Sciatic nerve (tissue), 2 donors: ENCODE results near the gene PATE3. TPM values are rescaled to one million over a fixed set of nuclear protein-coding genes. Genes with fewer than 3 reads are reported as not detected.

Source experiments
- ATAC-seq: fragments of 200-7000 bp; cut with Tn5 transposase; one replicate; pipeline ENCODE4 v1.9.1; 2020; ENCODE audit warnings: mild to moderate bottlenecking, moderate library complexity
- DNase-seq: peaks from one replicate; pipeline ENCODE4 v3.0.0-alpha.2; 2020; ENCODE audit warnings: low spot score
- intact Hi-C: fragments of 100-400 bp; cut with DNase I; formaldehyde crosslinking; loops from one replicate; pipeline ENCODE4 v1.14.2; 2022
- total RNA-seq: library from RNA; stranded (reverse); fragmentation: NEBNext Ultra II Directional; extraction: Animal tissue kit (Norgen Biotek cat#: 25700); gene quantifications from one replicate; pipeline ENCODE4 v1.2.1, GENCODE V29; 2021
- donor health status: DM: no; HTN: no; CAD: no.
- donor health status: DM: no; HTN: no; CAD: no.

PATE3 gene
- total RNA-seq, 1 donor from 2014 or later = not detected

DNA sequence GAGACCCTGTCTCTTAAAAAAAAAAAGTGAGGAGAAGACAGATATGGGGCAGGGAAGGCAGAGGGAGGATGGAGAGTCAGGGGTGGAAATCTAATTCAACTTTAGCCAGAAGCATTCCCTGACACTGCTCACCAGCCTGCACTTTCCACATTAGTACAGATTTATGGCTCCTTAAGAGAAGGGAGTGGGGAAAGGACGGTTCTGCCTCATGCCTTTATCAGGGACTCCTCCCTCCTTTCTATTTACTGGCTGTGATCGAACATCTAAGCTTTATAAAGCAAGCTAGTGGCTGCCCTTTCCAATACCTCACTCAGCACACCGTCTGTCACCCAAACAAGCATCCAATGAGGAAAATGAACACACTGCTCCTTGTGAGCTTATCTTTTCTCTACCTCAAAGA lies 45.1 kb downstream of the PATE3 start, which contains the start of gene PATE4:
Gene PATE4, plus strand, starts transcription at position 301 of the 400 bp plus-strand sequence. Its CDS starts 44 bp downstream, at position 345.
- ATAC-seq = no peak
- intact Hi-C loops = no loop called here
- no peak for DNase-seq

DNA sequence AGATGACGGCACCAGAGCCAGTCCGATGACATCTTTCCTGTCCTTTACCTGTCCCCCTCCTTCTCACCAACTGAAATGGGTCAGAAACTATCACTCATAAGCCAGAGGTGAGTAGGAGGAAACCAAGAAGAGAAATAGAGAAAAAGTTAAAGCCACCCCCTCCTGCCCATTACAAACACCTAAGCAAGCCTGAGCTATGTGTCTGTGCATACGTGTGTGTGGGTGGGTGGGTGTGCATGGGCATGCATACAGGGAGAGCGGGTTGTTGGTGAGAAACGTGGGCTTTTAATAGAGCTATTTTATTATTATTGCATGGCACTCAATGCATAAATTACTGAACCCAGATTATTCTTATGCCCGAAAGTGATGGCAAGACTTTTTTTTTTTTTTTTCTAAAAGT lies 47.8 kb downstream of the PATE3 start:
- ATAC-seq (no peak), DNase-seq (no peak)
- intact Hi-C loops = no loop called here

Other genes starting within 250 kb of the PATE3 start
- gene EI24, start 218.7 kb upstream of the PATE3 start, total RNA-seq = 47.1 TPM
- 100 TPM for gene STT3A, start 195.3 kb upstream of the PATE3 start, total RNA-seq
- 1.7 TPM for gene CHEK1, start 163.0 kb upstream of the PATE3 start, total RNA-seq
- not detected for gene ACRV1, start 107.3 kb upstream of the PATE3 start, total RNA-seq
- not detected for gene PATE1, start 41.8 kb upstream of the PATE3 start, total RNA-seq
- not detected for gene PATE2, start 9.3 kb upstream of the PATE3 start, total RNA-seq
- gene PATE4, start 45.2 kb downstream of the PATE3 start, total RNA-seq = not detected
- 4.1 TPM for gene HYLS1, start 99.5 kb downstream of the PATE3 start, total RNA-seq
- gene PUS3, start 115.1 kb downstream of the PATE3 start, total RNA-seq = 10.7 TPM
- gene DDX25, start 116.4 kb downstream of the PATE3 start, total RNA-seq = 2.2 TPM
- not detected for gene VSIG10L2, start 157.9 kb downstream of the PATE3 start, total RNA-seq